GM19438 (cell line): Measurements from ENCODE around the gene PFN1.
"Not testable (repeated sequence)": the region's sequence is repeated elsewhere in the genome, so short reads cannot be mapped to it uniquely, and the experiment has no call there.

ENCODE experiments used
- ATAC-seq: cut with Tn5 transposase; IDR thresholded peaks from one replicate; pipeline ENCODE4 v1.9.1; 2021; ENCODE audit warnings: low read depth; ENCODE audit not compliant: unreplicated experiment

PFN1 gene

DNA sequence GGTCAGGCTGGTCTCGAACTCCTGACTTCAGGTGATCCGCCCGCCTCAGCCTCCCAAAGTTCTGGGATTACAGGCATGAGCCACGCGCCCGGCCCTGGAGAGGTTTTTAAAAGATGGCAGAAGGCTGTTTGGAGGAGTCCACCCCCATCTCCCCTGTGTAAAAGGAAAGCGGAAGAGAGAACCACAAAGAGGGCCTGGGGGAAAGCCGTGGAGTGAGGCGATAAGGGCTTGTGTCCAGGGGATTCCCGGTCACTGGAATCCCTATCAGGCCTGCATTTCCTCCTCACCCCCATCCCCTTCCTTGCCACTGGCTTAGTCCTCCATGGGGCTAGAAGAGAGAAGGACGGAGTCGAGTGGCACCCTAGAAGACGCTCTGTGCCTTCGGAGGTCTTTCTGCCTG lies 16.4 kb downstream of the PFN1 start, which contains the start of gene GP1BA:
Gene GP1BA, plus strand, starts transcription at position 315 of the 400 bp plus-strand sequence. CDS start 328 bp downstream, outside the sequence.
- no peak for ATAC-seq

DNA sequence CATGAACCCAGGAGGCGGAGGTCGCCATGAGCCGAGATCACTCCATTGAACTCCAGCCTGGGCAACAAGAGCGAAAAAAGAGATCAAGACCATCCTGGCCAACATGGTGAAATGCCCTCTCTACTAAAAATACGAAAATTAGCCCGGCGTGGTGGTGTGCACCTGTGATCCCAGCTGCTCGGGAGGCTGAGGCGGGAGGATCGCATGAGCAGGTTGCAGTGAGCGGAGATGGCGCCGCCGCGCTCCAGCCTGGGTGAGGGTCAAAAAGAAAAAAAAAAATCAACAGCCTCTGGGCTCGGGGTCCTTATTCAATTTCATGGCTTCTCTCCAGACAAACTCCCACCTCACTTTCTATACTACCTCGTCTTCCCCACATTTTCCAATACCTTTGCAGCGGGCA lies 19.4 kb downstream of the PFN1 start:
- no peak for ATAC-seq

DNA sequence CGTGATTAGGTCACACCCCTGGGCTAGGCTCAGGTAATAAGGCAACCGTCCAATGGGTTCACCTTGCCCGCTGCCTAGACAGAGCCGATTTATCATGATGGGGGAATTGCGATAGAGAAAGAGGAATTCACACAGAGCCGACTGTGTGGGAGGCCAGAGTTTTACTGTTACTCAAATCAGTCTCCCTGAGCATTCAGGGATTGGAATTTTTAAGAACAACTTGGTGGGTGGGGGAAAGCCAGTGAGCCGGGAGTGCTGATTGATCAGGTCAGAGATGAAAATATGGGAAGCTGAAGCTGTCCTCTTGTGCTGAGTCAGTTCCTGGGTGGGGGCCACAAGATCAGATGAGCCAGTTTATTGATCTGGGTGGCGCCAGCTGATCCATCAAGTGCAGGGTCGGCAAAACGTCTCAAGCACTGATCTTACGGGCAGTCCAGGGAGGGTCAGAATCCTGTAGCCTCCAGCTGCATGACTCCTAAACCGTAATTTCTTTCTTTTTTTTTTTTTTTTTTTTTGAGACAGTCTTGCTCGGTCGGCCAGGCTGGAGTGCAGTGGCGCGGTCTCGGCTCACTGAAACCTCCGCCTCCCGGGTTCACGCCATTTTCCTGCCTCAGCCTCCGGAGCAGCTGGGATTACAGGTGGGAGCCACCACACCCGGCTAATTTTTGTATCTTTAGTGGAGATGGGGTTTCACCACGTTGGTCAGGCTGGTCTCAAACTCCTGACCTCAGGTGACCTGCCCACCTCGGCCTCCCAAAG lies 21.6 kb downstream of the PFN1 start:
- ATAC-seq = not testable (repeated sequence)

DNA sequence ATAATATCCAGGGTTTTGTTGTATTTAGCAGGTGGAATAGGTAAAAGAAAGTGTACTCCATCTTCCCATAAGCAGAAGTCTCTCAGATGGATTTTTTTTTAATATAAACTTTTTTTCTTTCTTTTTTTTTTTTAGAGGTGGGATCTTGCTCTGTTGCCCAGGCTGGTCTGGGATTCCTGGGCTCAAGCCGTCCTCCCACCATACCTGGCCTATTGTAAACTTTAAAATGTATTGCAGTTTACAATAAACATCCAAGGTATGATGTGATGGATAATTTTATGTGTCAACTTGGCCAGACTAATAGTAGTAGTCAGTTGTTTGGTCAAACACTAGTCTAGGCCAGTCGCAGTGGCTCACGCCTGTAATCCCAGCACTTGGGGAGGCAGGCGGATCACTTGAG lies 27.0 kb downstream of the PFN1 start:
- no peak for ATAC-seq

DNA sequence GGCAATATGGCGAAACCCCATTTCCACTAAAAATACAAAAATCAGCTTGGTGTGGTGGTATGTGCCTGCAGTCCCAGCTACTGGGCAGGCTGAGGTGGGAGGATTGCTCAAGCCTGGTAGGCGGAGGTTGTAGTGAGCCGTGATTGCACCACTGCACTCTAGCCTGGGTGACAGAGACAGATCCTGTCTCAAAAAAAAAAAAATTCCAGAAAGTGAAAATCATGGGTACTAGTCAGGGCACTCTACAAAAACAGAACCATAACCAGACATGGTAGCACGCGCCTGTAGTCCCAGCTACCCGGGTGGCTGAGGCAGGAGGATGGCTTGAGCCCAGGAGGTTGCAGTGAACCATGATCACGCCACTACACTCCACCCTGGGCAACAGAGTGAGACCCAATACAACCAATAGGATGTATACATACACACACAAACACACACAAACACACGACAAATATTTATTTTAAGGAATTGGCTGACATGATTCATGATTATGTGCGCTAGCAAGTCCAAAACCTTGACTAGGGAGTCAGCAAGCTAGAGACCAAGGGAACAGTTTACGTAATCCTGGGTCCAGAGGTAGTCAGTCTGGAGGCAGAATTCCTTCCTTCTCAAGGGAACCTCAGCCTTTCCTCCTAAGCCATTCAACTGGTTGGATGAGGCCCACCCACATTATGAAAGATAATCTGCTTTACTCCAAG lies 27.8 kb downstream of the PFN1 start:
- no peak for ATAC-seq

DNA sequence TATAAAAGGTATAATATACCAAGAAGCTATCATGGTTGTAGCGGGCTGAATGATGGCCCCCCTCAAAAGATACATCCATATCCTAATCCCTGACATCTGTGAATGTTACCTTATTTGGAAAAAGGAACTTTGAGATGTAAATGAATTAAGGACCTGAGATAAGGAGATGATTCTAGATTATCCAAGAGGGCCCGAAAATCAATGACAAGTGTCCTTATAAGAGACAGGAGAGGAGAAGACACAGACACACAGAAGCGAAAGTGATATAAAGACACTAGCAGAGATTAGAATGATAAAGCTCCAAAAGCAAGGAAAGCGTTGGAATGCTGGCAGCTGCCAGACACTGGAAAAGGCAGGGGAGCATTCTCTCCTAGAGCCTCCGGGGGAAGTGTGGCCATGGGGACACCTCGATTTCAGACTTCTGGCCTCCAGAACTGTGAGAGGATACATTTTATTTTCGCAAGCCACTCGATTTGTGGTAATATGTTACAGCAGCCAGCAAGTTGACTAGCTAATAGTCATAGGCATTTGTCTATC lies 28.8 kb downstream of the PFN1 start:
- ATAC-seq = no peak

DNA sequence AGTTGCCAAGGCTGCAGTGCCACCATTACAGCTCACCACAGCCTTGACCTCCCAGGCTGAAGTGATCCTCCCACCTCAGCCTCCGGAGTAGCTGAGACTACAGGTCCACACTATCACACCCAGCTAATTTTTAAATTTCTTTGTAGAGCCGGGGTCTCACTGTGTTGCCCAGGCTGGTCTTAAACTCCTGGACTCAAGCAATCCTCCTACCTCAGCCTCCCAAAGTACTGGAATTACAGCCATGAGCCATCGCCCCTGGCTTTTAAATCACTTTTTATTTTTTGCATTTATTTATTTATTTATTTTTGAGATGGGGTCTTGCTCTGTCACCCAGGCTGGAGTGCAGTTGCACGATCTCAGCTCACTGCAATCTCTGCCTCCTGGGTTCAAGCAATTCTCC lies 33.8 kb downstream of the PFN1 start:
- not testable (repeated sequence) for ATAC-seq

DNA sequence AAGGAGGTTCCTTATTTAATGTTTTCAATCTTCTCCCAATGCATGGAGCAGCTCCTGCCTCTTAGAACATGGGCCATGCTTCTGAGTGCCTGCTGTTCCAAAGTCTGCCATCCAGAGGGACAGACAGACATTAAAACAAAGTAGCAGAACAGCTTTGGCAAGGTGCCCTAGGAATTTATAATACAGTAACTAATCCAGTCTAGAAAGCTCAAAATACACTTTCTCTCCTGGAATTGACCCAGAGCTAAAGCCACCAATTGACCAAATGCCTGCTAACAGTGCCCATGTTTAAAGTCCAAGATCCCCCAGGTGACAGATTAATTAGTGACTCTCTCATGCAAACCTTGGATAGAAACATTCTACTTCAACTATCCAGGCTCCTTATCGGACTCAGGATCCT lies 34.3 kb downstream of the PFN1 start:
- ATAC-seq = no peak

DNA sequence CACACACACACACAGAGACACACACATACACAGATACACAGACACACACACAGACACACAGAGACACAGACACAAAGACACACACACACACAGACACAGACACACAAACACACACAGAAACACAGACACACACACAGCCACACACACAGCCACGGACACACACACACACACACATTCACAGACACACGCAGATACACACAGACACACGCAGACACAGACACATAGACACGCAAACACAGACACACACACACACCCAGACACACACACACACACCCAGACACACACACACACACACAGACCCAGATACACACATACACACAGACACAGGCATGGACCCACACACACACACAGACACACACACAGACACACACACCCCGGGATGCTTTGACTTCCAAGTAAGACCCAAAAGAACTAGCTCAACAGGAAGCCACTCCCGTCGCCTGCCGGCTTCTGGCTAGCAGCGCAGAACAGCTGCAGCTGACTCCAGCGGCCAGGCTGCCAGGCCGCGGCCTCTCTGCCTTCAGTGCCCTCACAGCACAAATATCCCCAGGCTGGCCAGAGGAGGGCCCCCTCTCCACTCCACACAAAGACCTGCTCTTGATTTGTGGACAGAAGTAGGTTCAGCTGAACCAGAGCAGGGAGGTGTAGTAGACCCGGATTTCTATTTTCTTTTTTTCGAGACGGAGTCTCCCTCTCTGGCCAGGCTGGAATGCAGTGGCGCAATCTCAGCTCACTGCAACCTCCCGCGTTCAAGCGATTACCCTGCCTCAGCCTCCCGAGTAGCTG lies 39.4 kb downstream of the PFN1 start:
- no peak for ATAC-seq

DNA sequence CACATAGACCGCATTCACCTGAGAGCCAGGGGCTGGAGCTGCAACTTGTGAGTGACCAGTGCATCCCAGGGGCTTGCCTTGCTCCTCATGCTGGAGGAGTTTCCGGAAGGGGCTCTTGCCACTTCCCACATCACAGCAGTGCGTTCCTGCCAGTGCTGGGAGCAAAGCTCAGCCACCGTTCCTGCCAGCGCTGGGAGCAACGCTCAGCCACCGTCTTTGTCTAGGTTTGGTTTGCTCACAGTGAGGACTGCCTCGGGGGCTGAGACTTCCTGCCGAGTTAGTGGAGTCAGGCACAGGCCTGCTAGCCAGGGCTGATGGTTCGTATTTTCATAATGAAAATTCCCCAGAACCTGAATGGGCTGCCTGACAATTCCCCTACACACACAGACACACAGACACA lies 40.0 kb downstream of the PFN1 start:
- ATAC-seq = no peak

DNA sequence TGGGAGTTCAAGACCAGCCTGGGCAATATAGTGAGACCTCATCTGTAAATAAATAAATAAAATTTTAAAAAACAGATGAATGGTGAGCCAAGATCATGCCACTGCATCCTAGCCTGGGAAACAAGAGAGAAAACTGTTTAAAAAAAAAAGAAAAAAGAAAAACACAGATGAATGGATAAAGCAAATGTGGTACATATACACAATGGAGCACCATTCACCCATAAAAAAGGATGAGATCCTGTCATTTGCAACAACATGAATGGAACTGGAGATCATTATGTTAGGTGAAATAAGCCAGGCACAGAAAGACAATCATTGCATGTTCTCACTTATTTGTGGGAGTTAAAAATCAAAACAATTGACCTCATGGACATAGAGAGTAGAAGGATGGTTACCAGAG lies 41.7 kb downstream of the PFN1 start:
- not testable (repeated sequence) for ATAC-seq

DNA sequence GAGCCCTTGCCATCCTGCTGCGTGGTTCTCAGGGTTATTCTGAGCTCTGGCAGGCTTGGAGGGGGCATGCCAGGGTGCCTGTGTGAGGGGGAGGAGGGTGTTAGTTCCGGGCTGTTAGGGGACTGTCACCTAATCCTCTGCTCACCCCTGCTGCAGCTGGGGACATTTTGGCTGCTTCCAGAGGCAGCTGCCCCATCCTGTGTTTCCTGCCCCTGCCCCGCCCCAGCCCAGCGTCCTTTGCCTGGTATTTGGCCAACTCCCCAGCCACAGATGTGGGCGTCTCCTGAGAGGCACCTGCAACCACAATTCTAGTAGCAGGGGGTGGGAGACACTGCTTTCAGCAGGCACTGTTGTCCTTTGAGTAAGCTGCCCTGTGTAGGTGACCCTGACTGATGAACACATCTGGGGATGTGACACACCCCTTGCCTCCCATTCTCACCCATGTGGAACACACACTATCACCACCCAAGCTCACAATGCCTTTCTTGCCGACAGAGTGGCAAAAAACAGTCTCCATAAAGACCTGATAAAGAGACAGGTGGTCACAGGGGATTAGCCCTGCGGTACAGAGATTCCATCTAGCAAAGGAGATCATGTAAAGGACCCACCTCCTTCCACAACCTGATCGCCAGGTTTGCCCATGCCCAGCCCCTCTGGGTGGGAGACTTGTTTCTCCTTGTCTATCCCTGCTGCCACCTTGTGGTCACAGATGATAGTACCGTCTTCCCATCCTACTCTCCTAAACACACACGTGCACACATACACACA lies 45.1 kb downstream of the PFN1 start, which contains the start of gene CHRNE:
Gene CHRNE, minus strand, starts transcription at position 48 of the 768 bp plus-strand sequence. Its CDS starts 35 bp downstream, at position 13.
- no peak for ATAC-seq

DNA sequence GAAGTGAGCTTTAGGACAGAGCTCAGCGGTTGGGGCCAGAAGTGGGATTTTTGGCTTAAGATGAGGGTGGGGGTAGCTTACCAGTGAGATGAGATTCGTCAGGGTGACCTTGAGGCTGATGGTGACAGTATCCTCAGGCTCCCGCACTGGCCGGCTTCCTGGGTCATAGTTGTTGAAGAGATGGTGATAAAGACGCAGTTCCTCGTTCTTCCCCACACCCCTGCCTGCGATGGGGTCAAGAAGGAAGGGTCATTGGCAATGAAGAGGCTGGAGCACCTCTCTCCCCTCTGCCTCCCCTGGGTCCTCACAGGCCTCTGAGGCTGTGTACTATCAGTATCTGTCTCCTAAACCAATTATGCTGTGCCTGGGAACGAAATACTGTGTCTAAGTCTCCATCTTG lies 45.8 kb downstream of the PFN1 start:
- no peak for ATAC-seq

DNA sequence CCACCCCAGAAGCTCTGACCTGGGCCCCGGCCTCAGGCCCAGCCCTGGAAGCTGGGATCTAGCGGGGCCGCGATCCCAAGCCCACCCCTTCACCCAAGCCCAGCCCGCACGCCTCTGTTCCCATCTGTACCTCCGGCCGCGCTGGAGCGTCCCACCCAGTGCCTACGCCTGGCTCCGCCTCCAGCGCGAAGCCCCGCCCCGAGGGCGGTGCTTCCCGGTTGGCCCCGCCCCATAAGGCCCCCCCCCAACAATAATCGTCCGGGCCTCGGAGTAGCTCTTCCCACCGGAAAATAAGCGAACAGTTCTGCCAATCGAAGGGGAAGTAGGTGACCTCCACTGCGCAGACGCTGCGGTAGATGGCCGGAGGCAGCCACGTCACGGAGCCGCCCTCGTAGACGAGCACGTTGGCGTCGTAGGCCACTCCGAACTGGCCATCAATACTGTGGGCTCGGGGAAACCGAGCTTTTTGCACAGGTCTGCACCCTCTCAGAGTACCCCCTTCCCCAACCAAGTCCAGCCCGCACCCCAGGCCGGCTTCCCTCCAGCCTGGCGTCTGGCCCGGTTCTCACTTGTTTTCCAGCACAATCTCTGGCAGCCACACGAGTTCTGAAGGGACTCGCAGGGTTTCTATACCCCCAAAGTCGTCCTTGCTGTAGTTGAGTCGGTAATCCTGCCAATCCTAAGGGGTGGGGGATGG lies 46.5 kb downstream of the PFN1 start:
- ATAC-seq = no peak

DNA sequence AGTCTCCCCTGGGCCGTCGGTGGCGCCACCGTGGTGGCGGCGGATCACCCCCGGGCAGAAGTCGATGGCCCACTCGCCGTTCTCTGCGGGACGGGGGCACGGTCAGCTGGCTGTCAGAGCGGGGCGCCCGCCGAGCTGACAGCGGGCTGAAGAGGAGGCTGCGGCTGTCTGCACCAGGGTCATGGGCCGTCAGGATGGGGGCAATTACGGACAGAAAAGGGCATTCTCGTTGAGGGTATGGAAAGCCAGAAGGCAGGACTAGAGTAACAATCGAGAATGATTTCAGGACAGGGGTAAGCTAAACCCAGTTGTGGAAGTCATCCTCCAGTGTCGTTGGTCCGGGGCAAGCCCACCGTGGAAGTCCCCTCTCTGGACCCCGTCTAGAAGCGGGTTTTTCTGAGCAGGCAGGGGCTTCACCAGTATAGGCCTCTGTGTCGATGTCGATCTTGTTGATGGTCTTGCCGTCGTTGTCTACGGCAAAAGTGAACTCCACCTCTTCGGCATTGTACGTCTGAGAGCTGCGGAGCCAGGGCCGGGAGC lies 47.2 kb downstream of the PFN1 start:
- ATAC-seq = no peak

DNA sequence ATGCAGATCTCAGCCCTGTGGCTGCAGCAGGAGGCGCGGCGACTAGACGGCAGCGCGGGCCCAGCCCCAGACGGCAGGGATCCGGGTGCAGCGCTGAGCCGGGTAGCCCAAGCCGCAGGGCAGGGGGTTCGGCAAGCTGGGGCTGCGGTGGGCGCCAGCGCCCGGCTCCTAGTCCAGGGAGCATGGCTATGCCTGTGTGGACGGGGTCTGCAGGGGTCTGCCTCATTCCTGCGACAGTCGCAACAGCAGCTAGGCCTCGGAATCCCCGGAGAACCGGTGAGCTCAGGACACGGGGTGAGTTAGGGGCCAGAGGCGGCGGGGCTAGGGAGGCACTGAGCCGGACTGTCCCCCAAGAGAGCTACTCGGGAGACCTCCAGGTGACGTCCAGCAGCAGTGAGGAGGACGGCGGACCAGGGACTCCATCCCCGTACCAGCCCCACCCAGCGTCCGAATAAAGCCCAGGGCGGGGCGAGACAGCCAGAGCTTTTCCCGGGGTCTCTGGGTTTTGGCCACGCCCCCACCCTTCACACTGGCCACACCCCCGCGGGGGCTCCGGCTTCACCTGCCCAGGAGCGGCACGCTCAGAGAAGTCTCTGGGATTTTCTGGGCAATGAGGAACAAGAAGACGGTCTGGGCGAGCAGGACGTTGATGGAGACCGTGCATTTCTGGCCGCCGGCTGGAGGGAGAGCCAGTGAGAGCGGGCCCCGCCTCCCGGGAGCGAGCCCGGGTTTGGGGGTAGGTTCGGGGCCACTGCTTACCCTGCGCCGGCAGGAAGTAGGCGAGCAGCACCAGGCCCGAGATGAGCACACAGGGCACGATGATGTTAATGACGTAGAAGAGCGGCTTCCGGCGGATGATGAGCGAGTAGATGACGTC lies 47.9 kb downstream of the PFN1 start:
- ATAC-seq = no peak

DNA sequence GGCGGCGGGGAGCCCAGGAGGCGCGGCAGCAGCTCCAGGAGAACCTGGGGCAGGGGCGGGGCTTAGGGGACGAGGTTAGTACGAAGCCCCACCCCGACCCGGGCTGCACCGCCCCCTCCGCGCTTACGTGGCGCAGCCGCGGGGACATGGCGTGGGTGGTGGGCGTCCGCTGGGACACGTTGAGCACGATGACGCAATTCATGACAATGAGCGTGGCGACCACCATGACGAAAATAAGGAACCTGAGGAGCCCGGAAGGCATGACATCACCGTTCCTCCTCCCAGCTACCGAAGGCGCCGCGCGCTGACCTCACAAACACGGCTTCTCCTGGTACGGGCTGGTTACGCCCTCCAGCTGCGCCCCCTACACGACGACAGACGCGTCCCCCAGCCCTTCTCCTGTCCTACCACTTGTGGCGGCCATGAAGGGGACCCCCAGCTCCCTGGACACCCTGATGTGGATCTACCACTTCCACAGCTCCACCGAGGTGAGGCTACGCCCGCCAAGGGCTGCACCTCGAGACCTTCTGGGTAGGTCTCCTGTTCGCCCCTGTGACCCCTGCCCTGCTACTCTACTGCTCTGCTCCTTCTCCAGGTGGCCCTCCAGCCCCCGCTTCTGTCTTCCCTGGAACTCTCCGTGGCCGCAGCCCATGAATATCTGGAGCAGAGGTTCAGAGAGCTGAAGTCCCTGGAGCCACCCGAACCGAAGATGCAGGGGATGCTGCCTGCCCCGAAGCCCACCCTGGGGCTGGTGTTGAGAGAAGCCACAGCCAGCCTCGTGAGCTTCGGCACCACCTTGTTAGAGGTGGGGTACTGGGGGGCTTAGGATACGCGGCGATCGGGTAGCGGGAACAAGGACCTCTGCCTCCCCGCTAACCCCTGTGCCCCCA lies 48.7 kb downstream of the PFN1 start, which contains the start of gene C17orf107:
Gene C17orf107, plus strand, starts transcription at position 196 of the 890 bp plus-strand sequence. Its CDS starts 227 bp downstream, at position 423.
- no peak for ATAC-seq
